HEK293 (cell line): ENCODE results near the gene APBA1.
"Not testable (repeated sequence)": the region's sequence is repeated elsewhere in the genome, so short reads cannot be mapped to it uniquely, and the experiment has no call there.

Experiments used
- CTCF ChIA-PET: fragments of 350-600 bp; formaldehyde crosslinking; extraction: SDS; loops from one replicate; lab custom pipeline; 2021; ENCODE audit warnings: antibody characterized with exemption; lab: Yijun Ruan, JAX
- POLR2A ChIA-PET: fragments of 300-600 bp; formaldehyde crosslinking; extraction: SDS; loops from one replicate; lab custom pipeline; 2020; ENCODE audit warnings: antibody characterized with exemption, inconsistent platforms; lab: Yijun Ruan, JAX
- H3K27ac ChIP-seq: fragments of 200-500 bp; sonication (Bioruptor generic); 2 replicates; pipeline ENCODE4 v1.5.1; 2014; ENCODE audit warnings: low read depth, low read length, control low read depth, inconsistent platforms; ENCODE audit errors: extremely low read depth
- H3K36me3 ChIP-seq, 2 experiments: fragments of 200-500 bp in 1 of 2; sonication (Bioruptor generic) in 1 of 2; 1 replicate in 1 of 2; 2 replicates in 1 of 2; pipeline ENCODE4 v1.5.1; 2014 to 2017; ENCODE audit warnings: inconsistent platforms in 2 of 2, low read length in 2 of 2; ENCODE audit not compliant: control insufficient read depth in 2 of 2, insufficient read depth in 1 of 2
- H3K4me1 ChIP-seq: fragments of 200-500 bp; sonication (Bioruptor generic); 2 replicates; pipeline ENCODE4 v1.5.1; 2014; ENCODE audit warnings: mild to moderate bottlenecking, low read length, inconsistent platforms; ENCODE audit not compliant: control insufficient read depth, insufficient read depth
- H3K4me3 ChIP-seq: 2 replicates; pipeline ENCODE4 v1.5.1; 2011; ENCODE audit warnings: low read depth, mild to moderate bottlenecking, control low read depth, low read length, moderate library complexity
- H3K9me3 ChIP-seq: fragments of 200-500 bp; sonication (Bioruptor generic); 2 replicates; pipeline ENCODE4 v1.5.1; 2014; ENCODE audit warnings: low read depth, low read length, inconsistent platforms; ENCODE audit not compliant: control insufficient read depth, insufficient read depth
- ELK4 ChIP-seq: IDR thresholded peaks from 2 replicates; pipeline ENCODE4 v1.6.1; 2011; ENCODE audit warnings: mild to moderate bottlenecking, low read depth, low read length, borderline replicate concordance
- KLF8 ChIP-seq: fragments of 450-650 bp; formaldehyde crosslinking; IDR thresholded peaks from 2 replicates; pipeline ENCODE4 v1.5.1; 2016; ENCODE audit warnings: missing biosample characterization, missing genetic modification characterization
- MEIS1 ChIP-seq: sonication (generic); formaldehyde crosslinking; IDR thresholded peaks from 2 replicates; pipeline ENCODE4 v1.8.1; 2022; ENCODE audit warnings: missing genetic modification reagents, mild to moderate bottlenecking, borderline replicate concordance
- PBX3 ChIP-seq: sonication (generic); formaldehyde crosslinking; IDR thresholded peaks from 2 replicates; pipeline ENCODE4 v1.8.1; 2022; ENCODE audit warnings: mild to moderate bottlenecking, moderate library complexity, missing genetic modification reagents
- PRDM10 ChIP-seq: fragments of 450-650 bp; formaldehyde crosslinking; IDR thresholded peaks from 2 replicates; pipeline ENCODE4 v1.5.1; 2016; ENCODE audit warnings: missing biosample characterization, missing genetic modification characterization
- PRDM6 ChIP-seq: fragments of 450-650 bp; formaldehyde crosslinking; IDR thresholded peaks from 2 replicates; pipeline ENCODE4 v1.5.1; 2017; ENCODE audit warnings: missing biosample characterization, missing genetic modification characterization
- SETDB1 ChIP-seq: IDR thresholded peaks from one replicate; pipeline ENCODE4 v1.6.1; 2017; ENCODE audit warnings: mild to moderate bottlenecking, low read length, moderate library complexity, mixed read lengths; ENCODE audit not compliant: insufficient read length
- ZBTB7A ChIP-seq: fragments of 450-650 bp; formaldehyde crosslinking; IDR thresholded peaks from 2 replicates; pipeline ENCODE4 v1.5.1; 2016; ENCODE audit warnings: low read depth, missing biosample characterization, missing genetic modification characterization
- ZNF23 ChIP-seq: fragments of 450-650 bp; formaldehyde crosslinking; IDR thresholded peaks from 2 replicates; pipeline ENCODE4 v1.5.1; 2016; ENCODE audit warnings: missing biosample characterization, missing genetic modification characterization, borderline replicate concordance
- ZNF280C ChIP-seq: fragments of 450-650 bp; formaldehyde crosslinking; IDR thresholded peaks from 2 replicates; pipeline ENCODE4 v1.5.1; 2016; ENCODE audit warnings: missing biosample characterization, missing genetic modification characterization
- ZNF510 ChIP-seq: fragments of 450-650 bp; formaldehyde crosslinking; IDR thresholded peaks from 2 replicates; pipeline ENCODE4 v1.5.1; 2018; ENCODE audit warnings: mild to moderate bottlenecking, missing genetic modification characterization, missing biosample characterization; ENCODE audit not compliant: insufficient replicate concordance
- ZNF677 ChIP-seq: fragments of 450-650 bp; IDR thresholded peaks from 2 replicates; pipeline ENCODE4 v1.5.0; 2018; ENCODE audit warnings: missing biosample characterization, mild to moderate bottlenecking, missing genetic modification characterization, moderate library complexity

Gene APBA1

GRCh38 chr9:69600314-69601047 lies 71.7 kb downstream of the APBA1 start (continued):
- TF ChIP-seq PRDM10 (tag by site-specific recombination): no peak

- Histone ChIP-seq H3K4me3 (no peak overlapping the region), H3K4me1 (no peaks in the 10 kb centered on the region), H3K36me3 (no peaks in the 10 kb centered on the region), H3K9me3 (no peaks in the 10 kb centered on the region), H3K27ac (no peak overlapping the region)
- TF ChIP-seq ZNF510 (tag by site-specific recombination) (no peak), SETDB1 (no peak)
- POLR2A ChIA-PET: no interaction called here
- CTCF ChIA-PET: no interaction called here
These were observed 72.8 kb downstream of the APBA1 start for GRCh38 chr9:69599232-69599971.

GRCh38 chr9:69596906-69597305 lies 75.3 kb downstream of the APBA1 start:
- H3K4me3 ChIP-seq, POLR2A ChIA-PET, H3K27ac ChIP-seq, H3K36me3 ChIP-seq, H3K9me3 ChIP-seq, CTCF ChIA-PET, H3K4me1 ChIP-seq: not testable (repeated sequence)

- CTCF ChIA-PET: no interaction called here
- H3K27ac ChIP-seq: no peak overlapping the region
- no peaks in the 10 kb centered on the region for H3K36me3 ChIP-seq
- POLR2A ChIA-PET: no interaction called here
- H3K4me1 ChIP-seq: no peaks in the 10 kb centered on the region
- H3K9me3 ChIP-seq: no peaks in the 10 kb centered on the region
- H3K4me3 ChIP-seq: no peak overlapping the region
- TF ChIP-seq PBX3 (CRISPR knock-in tag) (no peak), ZNF23 (tag by site-specific recombination) (no peak), PRDM6 (tag by site-specific recombination) (no peak)
These were observed 78.0 kb downstream of the APBA1 start for GRCh38 chr9:69594180-69594579.

- CTCF ChIA-PET: no interaction called here
- H3K9me3 ChIP-seq: no peaks in the 10 kb centered on the region
- H3K4me3 ChIP-seq: no peak overlapping the region
- no peaks in the 10 kb centered on the region for H3K4me1 ChIP-seq
- TF ChIP-seq ZBTB7A: no peak
- no peak for TF ChIP-seq KLF8 (tag by site-specific recombination)
- no peak for TF ChIP-seq MEIS1
- no peak for TF ChIP-seq ELK4
- no peak for TF ChIP-seq ZNF280C (tag by site-specific recombination)
- TF ChIP-seq ZNF677 (tag by site-specific recombination): no peak
- POLR2A ChIA-PET: no interaction called here
- H3K27ac ChIP-seq: no peak overlapping the region
- no peaks in the 10 kb centered on the region for H3K36me3 ChIP-seq
These were observed 78.4 kb downstream of the APBA1 start for GRCh38 chr9:69593756-69594155.
